ENCODE data around the gene OBI1.
A peak's percentile ranks its signal among the peaks of the same experiment; 100 is the strongest.

Gene OBI1, protein sequence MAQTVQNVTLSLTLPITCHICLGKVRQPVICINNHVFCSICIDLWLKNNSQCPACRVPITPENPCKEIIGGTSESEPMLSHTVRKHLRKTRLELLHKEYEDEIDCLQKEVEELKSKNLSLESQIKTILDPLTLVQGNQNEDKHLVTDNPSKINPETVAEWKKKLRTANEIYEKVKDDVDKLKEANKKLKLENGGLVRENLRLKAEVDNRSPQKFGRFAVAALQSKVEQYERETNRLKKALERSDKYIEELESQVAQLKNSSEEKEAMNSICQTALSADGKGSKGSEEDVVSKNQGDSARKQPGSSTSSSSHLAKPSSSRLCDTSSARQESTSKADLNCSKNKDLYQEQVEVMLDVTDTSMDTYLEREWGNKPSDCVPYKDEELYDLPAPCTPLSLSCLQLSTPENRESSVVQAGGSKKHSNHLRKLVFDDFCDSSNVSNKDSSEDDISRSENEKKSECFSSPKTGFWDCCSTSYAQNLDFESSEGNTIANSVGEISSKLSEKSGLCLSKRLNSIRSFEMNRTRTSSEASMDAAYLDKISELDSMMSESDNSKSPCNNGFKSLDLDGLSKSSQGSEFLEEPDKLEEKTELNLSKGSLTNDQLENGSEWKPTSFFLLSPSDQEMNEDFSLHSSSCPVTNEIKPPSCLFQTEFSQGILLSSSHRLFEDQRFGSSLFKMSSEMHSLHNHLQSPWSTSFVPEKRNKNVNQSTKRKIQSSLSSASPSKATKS

DNA sequence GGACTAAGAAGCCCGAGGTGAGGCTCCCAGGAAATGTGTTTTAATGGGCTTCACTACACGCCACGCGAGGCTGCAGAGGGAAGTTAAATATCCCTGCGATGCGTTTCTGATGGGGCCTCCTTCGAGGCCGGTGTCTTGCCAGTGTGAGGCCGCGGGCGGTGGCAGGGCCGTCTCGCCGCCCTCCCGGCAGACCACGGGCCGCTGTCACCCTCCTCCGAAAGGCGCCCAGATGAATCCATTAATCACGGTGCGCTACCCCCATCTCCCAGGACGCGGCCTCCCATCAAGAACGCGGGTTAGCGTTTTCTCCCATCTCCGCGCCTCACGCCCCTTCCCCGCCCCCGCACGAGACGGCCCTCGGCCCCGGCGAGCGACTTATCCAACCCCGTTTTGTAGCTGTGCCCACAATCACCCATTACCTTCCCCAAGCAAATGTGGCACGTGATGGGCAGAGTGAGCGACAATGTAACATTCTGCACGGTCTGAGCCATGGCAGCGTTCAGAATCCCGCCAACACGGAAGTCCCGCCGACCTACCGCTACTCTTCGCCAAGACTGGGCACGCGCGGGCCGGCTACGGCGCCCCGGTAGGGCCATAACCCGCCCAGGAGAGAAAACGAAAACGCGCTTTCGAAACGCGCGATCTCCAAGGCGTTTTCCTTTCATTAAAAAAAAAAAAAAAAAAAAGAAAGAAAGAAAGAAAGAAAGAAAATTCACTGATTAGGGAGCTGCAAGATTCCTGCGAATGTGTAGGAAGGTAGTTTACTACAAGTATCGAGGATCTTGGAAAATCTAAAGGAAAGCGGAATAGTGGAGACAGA, at the start of gene OBI1:
Gene OBI1 (minus strand): TSS at position 526 of the 820 bp plus-strand sequence. CDS start 35 bp downstream, at position 491.
- DNase-seq, result peak; percentile 84

DNA sequence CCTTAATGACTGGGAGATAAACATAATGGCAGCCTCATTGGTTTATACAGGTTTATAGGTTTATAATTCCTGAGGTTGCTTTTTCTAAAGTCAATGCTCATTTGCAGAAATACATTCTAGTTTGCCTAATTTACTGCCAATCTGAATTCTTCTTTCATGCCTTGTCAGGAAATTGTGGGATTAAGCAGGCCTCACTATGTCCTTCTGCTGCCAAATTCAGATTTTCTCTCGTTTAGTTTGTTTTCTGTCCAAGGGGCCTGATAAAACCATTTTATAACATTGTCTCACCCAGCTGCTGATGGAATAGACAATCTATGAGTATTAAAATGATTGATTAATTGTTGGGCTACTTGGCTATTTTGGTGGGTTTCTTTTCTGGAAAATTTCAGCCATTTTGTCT, 42.4 kb upstream of the OBI1 start:
- DNase-seq, result no peak

DNA sequence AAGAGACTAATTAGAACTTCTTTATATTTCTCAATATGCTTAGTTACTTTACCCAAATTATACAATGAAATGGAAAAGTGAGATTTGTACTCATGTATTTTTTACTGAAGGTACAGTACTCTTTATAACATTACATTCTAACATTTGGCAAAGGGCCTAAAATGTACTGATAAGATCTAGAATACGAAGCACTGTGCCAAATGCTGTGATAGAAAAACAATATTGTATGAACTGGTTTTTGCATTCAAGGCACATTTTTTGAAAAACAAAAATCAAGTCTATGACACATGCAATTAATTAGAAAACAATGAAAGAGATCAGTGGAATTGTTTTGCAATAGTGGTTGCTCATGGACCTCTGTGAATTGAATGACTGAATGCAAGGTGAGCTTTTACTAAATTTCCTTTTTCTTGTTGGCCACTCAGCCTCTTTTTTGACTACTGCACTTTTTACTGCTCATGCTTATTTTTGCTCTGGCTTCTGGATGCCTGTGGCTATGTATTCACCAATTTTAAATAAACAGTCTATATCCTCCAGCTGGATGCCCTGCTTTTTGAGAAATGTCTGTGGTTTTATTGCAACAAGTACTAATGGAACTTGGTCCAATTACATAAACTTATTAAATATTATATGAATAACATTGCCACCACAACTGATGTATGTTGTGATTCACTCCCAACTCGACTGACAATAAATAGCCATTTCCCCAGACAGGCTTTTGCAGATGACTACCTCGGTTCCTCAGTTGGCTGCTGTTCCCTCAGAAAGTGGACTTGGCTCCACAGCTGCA, 41.4 kb upstream of the OBI1 start:
- DNase-seq, result no peak

DNA sequence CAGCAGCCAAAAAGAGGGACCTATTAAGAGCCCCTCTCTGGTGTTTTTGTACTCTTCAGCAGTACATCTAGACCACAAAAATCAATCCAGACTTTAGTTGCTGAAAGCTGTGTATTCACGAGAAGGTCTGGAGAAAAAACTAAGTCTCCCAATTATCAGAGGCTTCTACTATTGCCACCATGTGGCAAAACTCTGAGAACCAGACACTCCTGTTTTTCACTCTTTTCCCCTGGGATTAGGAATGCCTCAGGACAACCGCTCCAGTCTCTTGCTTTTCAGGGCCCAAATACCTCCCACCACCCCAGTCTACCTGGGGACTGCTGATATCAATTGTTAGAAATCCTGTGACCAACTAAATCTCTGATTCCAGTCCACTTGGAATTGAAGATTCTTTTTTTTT, 30.1 kb upstream of the OBI1 start:
- DNase-seq, result no peak

DNA sequence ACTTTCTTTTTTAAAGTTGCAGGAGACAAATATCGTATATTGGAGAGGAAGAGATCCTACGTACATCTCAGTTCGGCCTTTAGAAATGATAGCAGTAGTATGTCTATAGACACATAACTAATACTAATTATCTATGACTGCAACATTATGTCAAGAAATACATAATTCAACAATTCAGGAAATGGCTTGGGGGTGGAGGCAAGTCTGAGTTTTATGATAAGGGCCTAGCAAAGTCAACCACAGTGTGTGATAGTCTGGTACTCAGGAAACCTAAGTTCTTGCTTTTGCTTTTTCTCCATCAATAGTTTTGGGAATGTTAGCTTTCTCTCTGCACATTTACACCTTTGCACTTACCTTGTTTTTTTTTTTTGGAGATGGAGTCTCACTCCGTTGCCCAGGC, 27.5 kb upstream of the OBI1 start:
- DNase-seq, result no peak

DNA sequence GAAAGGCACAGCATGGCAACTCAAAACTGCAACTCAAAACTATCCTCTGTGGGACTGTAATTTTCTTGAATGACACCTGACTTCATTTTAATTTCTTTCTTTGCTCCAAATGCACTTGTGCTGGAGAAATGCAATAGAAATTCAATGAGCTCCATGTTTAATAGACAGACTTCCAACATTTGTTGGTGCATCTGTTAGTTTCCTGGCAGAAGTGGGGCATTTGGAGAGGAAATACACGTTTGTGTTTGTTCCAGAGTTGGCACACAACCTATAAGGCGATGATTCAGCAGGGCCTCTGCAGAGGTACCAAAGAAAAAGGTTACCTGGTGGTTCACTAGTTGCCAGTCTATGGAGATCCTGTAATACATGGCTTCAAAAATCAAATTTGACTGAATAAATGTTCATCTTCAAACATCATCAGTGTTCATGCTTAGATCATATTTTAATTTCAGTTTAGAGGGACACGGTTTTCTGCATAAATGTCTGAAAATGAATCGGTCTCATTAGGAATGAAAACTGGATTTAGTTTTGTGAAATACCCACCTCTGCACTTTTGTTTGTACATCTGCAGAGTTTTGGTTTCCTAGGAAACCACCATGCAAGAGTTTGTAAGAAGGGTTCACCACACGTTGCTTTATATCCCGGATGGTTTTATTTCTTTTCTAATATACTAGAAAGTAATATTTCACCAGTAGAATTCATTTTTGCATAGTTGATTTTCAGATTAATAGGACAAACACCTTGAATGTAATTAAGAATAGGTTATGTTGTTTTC, 21.8 kb upstream of the OBI1 start:
- DNase-seq, result no peak

DNA sequence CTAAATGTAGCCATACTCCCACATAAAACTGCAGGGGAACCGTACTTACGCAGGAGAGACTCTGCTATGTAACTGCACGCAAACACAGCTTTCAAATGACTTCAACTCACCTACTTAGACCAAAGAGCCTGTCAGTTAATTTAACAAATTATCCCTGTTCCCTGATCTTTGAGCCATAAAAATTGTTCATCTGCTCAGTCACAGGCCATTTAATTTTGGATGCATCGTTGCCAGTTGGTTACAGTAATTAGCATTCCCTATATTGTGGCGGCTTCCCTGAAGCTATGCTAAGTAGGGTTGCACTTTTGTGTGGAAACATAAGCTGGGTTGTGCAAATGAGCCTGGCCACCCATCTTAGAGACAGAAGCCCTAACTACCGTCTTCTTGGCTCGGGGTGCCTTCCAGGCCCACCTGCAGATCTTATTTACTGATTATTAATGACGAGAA, 21.2 kb upstream of the OBI1 start:
- no peak for DNase-seq

DNA sequence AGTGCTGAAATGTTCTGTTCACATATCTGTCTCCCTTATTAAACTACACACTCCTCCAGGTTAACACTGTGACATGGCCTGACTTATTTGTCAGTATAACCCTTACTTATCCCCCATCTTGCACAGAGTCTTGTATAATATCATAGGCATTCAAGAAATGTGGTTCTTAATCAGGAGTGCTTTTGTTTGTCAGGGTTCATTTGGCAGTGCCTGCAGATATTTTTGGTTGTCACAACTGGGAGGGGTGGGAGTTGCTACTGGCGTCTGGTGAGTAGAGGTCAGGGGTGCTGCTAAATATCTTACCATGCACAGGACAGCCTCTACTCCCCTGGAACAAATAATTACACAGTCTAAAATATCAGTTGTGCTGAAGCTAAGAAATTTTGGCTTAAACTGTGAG, 20.4 kb upstream of the OBI1 start:
- no peak for DNase-seq

DNA sequence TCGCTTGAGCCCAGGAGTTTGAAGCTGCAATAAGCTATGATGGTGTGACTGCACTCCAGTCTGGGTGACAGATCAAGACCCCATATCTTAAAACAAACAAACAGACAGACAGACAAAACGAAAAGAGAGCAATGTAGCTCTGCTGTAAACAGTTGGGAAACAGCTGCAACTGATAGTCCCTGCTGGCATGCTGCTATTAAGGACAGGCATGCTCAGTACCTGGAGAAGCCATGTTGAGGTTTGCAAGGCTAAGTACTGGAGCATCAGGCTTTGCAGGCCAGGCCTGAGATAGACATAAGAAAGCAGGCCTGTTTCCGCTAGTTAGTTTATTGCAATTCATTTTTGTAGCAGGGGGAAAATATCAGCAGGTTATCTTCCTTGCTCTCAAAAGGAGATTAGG, 16.2 kb upstream of the OBI1 start:
- DNase-seq, result no peak

DNA sequence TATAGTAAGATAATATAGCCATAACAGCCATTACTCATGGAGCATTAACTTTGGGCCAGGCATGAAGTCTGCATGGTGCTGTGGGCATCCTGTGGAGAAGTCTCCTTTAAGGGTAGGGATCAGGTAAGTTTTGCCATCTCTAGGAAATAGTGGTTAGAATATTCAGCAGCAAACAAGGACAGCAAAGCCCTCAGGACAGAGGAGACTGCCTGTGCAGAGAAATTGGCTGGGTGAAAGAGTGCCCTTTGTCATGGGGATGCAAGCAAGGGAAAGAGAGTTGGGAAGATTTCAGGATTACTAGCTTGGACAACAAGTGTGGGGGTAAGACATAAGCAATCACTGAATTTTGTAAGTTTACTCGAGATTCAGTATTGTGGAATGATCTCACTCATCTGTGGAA, 15.7 kb upstream of the OBI1 start:
- no peak for DNase-seq

DNA sequence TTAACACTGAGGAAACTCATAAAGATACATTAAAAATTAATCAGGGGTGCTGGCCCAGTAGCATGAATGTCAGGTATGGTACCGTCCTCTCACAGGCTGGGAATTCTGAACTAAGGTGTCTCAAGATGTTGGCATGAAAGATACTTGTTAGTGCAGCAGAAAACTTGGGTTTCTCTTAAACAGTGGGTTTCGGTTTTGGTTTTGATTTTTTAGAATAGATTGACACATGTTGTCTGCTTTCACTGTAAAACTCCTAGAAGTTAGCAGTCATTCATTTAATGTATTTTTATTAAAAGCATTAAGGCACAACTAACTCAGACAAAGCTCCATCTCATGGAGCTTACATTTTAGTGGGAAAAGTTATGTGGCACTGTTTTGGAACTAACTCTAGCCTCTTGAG, 3.5 kb upstream of the OBI1 start:
- DNase-seq, result no peak

DNA sequence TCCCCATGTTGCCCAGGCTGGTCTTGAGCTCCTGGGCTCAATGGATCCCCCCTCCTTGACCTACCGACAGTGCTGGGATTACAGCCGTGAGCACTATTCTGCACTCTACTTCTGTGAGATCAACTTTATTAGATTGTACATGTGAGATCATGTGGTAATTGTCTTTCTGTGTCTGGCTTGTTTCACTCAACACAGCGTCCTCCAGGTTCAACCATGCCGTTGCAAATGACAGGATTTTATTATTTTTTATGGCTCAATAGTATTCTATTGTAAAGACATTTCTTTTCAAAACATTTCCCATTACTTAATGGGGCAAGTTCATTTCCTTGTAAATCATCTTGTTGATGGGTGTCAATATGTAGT, 1.5 kb upstream of the OBI1 start:
- DNase-seq, result no peak

DNA sequence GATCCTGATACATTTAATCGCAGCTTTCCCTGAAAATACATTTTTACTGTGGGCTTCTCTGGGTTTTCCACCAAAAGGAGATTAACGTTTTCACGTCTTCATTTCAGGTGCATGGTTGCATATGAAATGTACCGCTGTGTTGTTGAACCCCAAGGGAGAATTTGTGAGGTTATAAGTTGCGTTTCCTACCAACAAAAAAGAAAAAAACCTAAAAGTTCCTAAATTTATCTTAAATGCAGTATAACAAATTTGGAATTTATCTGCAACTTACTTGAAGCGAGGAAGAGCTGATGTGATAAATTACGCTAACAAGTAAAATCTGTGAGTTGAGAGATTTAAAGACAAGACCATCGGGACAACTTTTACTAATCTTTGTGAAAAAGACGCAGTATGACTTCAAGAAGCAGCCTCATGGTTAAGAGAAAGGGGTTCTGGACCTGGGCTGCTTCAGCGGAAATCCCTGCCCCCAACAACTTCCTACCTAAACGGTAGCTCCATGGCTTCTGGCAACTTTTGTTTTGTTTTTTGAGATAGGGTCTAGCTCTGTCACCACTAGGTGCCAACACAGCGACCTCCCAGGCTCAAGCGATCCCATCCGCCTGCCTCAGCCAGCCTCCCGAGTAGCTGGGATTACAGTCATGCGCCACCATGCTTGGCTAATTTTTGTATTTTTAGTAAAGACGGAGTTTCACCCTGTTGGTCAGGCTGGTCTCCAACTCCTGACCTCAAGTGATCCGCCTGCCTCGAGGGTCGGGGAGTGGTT, 958 bp upstream of the OBI1 start:
- DNase-seq, result no peak

DNA sequence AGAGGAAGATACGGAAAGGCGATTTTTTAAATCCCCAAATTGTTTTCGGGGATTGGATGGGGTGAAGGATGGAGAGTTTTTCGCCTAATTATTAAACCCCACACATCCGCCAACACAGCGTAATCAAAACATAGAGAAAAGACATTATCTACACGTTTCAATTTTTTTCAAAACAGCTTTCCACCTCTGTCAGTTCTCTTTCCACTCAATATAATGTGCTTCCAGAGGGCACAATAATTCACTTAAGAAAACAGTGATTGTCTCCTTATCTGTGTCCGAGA, 435 bp upstream of the OBI1 start:
- DNase-seq, result no peak

DNA sequence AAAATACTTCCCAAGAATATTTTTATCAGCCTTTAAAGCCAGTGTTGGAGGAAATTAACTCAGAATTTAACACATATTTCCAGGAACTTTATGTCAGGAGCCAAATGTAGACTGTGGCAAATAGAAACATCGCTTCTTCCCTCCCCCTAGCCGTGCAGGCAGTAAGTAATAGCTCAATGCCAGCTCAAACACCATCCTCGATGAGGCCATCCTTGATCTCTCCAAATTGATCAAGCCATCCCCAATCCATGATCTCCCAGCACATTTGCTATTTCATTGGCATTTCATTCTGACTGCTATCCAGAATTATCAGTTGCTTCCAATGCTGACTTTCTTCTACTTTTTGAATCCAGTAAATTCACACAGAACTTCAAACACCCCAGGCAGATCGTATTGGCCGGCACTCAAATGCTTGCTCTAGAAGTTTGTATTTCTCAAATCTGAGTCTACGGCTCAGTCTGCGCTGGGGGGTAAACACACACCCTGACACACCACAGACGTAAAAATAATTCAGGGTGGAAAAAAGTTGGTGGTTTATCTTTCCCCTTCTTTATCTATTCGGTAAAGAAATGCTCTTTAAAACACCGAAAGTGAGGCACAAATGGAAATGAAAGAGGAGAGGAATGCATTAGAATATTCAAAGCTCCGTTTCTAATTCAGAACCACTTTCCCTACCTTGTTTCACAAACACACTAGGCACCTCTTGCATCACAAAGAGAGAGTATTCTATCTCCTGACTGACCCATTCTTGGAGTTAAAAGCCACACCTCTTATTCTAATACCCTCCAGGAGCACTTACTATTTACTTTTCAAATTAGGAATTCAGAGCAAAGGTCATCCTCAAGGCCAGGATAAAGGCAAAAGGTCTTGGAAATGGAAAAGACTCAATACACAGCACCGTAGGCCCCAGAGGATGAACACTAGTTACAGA, 991 bp downstream of the OBI1 start:
- no peak for DNase-seq

DNA sequence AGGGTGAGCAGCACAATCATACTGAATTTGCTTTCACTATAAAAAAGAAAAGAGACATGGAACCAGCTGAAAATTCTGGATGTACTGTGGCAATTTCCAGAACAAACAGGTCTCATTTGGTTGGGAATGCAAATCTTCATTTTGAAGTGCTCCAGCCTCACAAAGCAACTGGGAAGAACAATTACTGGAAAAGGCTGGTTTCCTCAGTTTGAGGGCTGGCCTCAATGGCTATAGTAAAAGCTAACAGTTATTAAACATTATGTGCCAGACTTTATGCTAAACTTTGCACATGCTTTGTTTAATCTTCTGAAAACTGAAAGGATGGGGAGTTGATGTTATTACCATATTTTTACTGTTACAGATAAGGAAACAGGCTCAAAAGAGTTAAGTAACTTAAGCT, 3.0 kb downstream of the OBI1 start:
- DNase-seq, result no peak

DNA sequence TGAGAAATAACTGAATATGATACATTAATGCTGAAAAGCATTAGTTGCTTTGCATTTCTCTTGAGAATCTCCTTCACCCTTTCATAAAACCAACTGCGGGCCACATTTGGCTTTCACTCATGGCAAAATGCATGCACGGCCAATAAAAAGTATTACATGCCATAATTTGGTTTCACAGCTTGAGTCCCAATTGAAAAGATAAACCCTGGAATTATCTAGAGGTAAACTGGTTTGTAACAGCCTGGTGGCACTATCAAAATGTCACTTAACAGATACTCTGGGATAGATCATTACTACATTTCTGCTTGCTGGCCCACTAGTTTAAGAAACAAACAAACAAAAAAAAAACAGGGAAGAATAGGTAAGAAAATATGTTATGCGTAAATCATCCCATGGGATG, 3.9 kb downstream of the OBI1 start:
- no peak for DNase-seq

DNA sequence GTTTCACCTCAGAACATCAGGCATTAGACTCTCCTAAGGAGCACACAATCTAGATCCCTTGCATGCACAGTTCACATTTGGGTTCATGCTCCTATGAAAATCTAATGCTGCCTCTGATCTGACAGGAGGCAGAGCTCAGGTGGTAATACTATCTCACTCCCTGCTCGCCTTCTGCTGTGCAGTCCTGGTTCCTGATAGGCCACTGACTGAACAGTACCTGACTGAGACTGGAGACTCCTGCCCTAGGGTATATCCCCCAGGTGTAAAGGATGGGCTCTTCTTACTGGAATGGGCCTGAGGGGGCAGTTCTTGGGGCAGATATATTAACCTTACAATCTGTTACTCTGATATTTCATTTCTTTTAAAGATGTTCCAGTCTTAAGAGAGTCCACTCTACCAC, 6.3 kb downstream of the OBI1 start:
- no peak for DNase-seq

DNA sequence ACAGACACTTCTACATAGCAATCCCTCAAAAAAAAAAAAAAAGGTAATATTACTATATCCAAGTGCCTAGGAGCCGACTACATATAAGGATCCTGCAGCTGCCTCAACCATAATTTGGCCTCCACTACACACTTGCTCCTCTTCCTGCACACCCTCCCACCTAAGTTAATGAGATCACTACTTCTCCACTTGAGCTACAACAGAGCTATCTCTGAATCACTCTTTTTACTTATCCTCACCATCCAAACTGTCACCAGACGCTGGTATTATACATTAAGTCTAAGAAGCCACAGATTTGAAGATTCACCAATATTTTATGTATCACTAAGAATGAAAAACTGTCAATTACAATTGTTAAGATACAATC, 8.3 kb downstream of the OBI1 start:
- no peak for DNase-seq

DNA sequence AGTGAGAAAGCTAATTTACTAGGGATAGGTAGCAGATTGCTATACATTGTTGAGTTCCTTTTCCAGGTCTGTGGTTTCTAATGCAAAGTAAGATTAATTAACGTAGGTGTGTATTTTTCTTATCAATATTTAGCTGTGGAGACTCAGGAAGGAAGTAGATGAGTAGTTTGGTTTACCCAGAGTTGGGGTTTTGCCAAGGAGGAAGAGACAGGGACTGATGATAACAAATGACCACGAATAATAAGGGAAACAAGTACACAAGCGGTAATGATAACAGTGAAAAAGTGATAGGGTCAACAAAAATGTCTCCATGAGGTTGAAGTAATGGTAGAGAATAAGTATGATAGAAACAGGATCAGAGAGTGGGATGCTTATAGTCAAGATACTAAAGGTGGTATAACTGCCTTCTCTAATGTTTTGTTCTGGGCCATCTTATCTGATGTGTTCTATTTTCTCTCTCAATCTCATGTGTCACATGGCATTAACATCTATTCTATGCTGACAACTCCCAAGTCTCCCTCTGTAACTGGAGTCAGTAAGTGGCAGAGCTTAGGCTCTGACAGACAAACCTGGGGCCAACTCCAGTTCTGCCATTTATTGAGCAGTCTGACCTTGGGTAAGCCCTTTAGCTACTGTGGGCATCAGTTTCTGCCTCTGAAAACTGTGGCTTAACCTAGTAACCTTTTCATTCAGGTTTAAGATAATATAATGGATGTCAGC, 8.8 kb downstream of the OBI1 start:
- no peak for DNase-seq
